NCI-H69 (cell line): ENCODE results near the gene CXCL16.
"Not testable (repeated sequence)": the region's sequence is repeated elsewhere in the genome, so short reads cannot be mapped to it uniquely, and the experiment has no call there.

Experiments
- DNase-seq: peaks from one replicate; lab custom pipeline; 2025; lab: John Stamatoyannopoulos, UW

CXCL16 gene

GRCh38 chr17:4699401-4700056, 40.2 kb downstream of the CXCL16 start:
- not testable (repeated sequence) for DNase-seq

DNA sequence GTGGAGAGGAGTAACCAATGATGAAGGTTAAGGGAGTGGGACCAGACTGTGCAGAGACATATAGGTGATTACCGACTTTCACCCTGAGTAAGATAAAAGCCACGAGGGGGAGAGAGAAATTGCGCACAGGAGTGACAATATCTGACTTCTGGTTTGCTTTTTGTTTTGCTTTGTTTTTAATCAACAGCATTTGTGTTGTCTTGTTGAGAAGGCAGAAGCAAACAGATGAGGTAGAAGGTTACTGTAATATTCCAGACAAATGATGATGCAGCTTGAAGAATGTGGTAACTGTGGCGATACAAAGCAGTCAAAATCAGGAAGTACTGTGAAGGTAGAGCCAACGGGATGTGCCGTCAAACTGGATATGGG, 43.3 kb downstream of the CXCL16 start:
- no peak for DNase-seq

GRCh38 chr17:4693416-4693815, 46.3 kb downstream of the CXCL16 start:
- DNase-seq: no peak

DNA sequence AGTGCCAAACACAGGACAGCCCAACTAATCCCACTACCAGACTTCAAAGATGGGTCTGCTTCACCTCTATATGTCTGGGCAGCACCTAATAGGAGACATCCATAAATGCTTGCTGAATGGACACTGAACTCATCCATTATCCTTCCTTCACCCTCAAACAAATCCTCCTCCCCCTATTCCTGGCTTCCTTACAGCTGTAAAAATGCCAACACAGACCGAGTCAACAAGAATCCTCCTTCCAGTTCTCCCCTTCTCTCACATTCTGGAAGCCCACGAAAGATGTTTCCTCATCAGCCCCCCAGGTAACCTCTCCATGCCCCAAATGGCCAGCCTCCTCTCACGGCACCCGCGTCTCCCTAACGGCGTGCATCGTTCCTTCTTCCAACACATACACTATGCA, 48.0 kb downstream of the CXCL16 start:
- no peak for DNase-seq

DNA sequence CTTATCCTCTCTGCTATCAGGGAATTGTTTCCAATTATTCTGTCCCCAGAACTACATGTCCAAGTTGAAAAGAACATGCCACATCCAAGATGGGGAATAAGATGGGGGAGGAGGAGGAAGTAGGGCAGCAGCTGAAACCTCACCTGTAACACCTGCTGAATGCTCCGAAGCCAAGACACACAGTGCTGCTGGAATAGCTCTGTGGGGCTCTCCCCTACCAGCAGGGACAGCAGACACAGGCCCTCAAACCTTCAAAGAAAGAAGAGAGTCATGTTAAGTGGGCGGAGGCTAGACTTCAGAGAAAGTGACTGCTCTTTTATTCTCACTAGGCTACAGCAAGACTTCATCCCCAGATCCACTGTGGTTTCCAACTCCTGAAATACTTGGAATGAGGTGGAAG, 49.0 kb downstream of the CXCL16 start:
- no peak for DNase-seq

DNA sequence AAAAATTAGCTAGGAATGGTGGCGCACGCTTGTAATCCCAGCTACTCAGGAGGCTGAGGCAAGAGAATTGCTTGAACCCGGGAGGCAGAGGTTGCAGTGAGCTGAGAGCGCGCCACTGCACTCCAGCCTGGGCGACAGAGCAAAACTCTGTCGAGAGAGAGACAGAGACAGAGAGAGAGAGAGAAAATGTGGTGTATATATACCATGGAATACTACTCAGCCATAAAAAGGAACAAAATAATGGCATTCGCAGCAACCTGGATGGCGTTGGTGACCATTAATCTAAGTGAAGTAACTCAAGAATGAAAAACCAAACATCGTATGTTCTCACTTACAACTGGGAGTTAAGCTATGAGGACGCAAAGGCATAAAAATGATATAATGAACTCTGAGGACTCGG, 49.9 kb downstream of the CXCL16 start:
- DNase-seq: not testable (repeated sequence)

DNA sequence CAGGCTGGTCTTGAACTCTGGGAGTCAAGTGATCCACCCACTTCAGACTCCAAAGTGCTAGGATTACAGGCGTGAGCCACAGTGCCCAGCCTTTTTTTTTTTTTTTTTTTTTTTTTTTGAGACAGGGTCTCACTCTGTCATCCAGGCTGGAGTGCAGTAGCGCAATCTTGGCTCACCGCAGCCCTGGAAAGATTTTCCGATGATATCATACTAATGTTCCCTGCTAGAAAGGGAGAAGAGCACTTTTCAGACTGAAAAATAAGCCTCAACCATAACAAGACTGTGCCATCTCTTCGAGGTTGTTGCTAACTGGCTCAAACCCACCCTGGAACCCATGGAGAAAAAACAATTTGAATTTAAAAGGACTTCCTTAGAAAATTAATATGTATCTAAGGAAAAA, 56.0 kb downstream of the CXCL16 start:
- not testable (repeated sequence) for DNase-seq
